ES-I3 (cell line): ENCODE data around the gene ZNF777.

Source experiments
- H3K36me3 ChIP-seq: 2 replicates; pipeline ENCODE4 v1.6.1; 2013; ENCODE audit warnings: mild to moderate bottlenecking, low read length, control low read depth, moderate library complexity; ENCODE audit not compliant: insufficient read depth
- H3K4me1 ChIP-seq: 2 replicates; pipeline ENCODE4 v1.6.1; 2013; ENCODE audit warnings: mild to moderate bottlenecking, control low read depth, low read length; ENCODE audit not compliant: insufficient read depth
- H3K9ac ChIP-seq: 2 replicates; pipeline ENCODE4 v1.6.1; 2013; ENCODE audit warnings: low read depth, mild to moderate bottlenecking, low read length, moderate library complexity
- H3K9me3 ChIP-seq: 2 replicates; pipeline ENCODE4 v1.6.1; 2013; ENCODE audit warnings: mild to moderate bottlenecking, low read length, moderate library complexity; ENCODE audit not compliant: control insufficient read depth, insufficient read depth

The ZNF777 gene

GRCh38 chr7:149493366-149493765 is 32.5 kb upstream of the ZNF777 start:
- no peaks in the 10 kb centered on the region for H3K9me3 ChIP-seq
- H3K4me1 ChIP-seq, result no peaks in the 10 kb centered on the region
- H3K9ac ChIP-seq, result no peak overlapping the region
- peaks cover 11% of the 10 kb centered on the region for H3K36me3 ChIP-seq

GRCh38 chr7:149490083-149490760 is 29.4 kb upstream of the ZNF777 start:
- H3K9ac ChIP-seq, result no peak overlapping the region
- peaks cover 16% of the 10 kb centered on the region for H3K36me3 ChIP-seq
- no peaks in the 10 kb centered on the region for H3K4me1 ChIP-seq
- no peaks in the 10 kb centered on the region for H3K9me3 ChIP-seq

GRCh38 chr7:149489391-149490024 is 28.6 kb upstream of the ZNF777 start:
- H3K4me1 ChIP-seq, result no peaks in the 10 kb centered on the region
- no peaks in the 10 kb centered on the region for H3K9me3 ChIP-seq
- no peak overlapping the region for H3K9ac ChIP-seq
- peaks cover 16% of the 10 kb centered on the region for H3K36me3 ChIP-seq

GRCh38 chr7:149479568-149479967 is 18.7 kb upstream of the ZNF777 start:
- 0 out of 2 replicates have a peak, but pooled peaks cover 3% of the 10 kb centered on the region for H3K36me3 ChIP-seq
- no peak overlapping the region for H3K9ac ChIP-seq
- H3K9me3 ChIP-seq, result peaks cover 3% of the 10 kb centered on the region; the same call in 1 of the 2 replicates
- peaks cover 8% of the 10 kb centered on the region; the same call in 1 of the 2 replicates for H3K4me1 ChIP-seq

- Histone ChIP-seq H3K4me1 (peaks cover 8% of the 10 kb centered on the region; the same call in 1 of the 2 replicates), H3K36me3 (0 out of 2 replicates have a peak, but pooled peaks cover 3% of the 10 kb centered on the region), H3K9ac (no peak overlapping the region), H3K9me3 (peaks cover 3% of the 10 kb centered on the region; the same call in 1 of the 2 replicates)
Observed at GRCh38 chr7:149478754-149479153, 17.9 kb upstream of the ZNF777 start.

GRCh38 chr7:149477494-149478443 is 16.9 kb upstream of the ZNF777 start:
- H3K36me3 ChIP-seq, result 0 out of 2 replicates have a peak, but pooled peaks cover 3% of the 10 kb centered on the region
- H3K4me1 ChIP-seq, result peaks cover 8% of the 10 kb centered on the region; the same call in 1 of the 2 replicates
- peaks cover 3% of the 10 kb centered on the region; the same call in 1 of the 2 replicates for H3K9me3 ChIP-seq
- H3K9ac ChIP-seq, result no peak overlapping the region

GRCh38 chr7:149476791-149477190 is 15.9 kb upstream of the ZNF777 start:
- H3K9ac ChIP-seq, result no peak overlapping the region
- peaks cover 8% of the 10 kb centered on the region; the same call in 1 of the 2 replicates for H3K4me1 ChIP-seq
- H3K36me3 ChIP-seq, result 0 out of 2 replicates have a peak, but pooled peaks cover 3% of the 10 kb centered on the region
- peaks cover 3% of the 10 kb centered on the region; the same call in 1 of the 2 replicates for H3K9me3 ChIP-seq

GRCh38 chr7:149475121-149476045 is 14.5 kb upstream of the ZNF777 start:
- peaks cover 3% of the 10 kb centered on the region; the same call in 1 of the 2 replicates for H3K9me3 ChIP-seq
- H3K4me1 ChIP-seq, result peaks cover 8% of the 10 kb centered on the region; the same call in 1 of the 2 replicates
- no peaks in the 10 kb centered on the region for H3K36me3 ChIP-seq
- no peak overlapping the region for H3K9ac ChIP-seq

GRCh38 chr7:149474309-149475120 is 13.7 kb upstream of the ZNF777 start:
- Histone ChIP-seq H3K9ac (no peak overlapping the region), H3K9me3 (peaks cover 3% of the 10 kb centered on the region; the same call in 1 of the 2 replicates), H3K36me3 (no peaks in the 10 kb centered on the region), H3K4me1 (peaks cover 8% of the 10 kb centered on the region; the same call in 1 of the 2 replicates)

- Histone ChIP-seq H3K36me3 (no peaks in the 10 kb centered on the region), H3K9ac (no peak overlapping the region), H3K9me3 (no peaks in the 10 kb centered on the region), H3K4me1 (peaks cover 4% of the 10 kb centered on the region; the same call in 1 of the 2 replicates)
Observed at GRCh38 chr7:149473251-149473650, 12.4 kb upstream of the ZNF777 start.

GRCh38 chr7:149471289-149471953 is 10.6 kb upstream of the ZNF777 start:
- peaks cover 4% of the 10 kb centered on the region for H3K9me3 ChIP-seq
- H3K9ac ChIP-seq, result no peak overlapping the region
- no peaks in the 10 kb centered on the region for H3K4me1 ChIP-seq
- H3K36me3 ChIP-seq, result no peaks in the 10 kb centered on the region

GRCh38 chr7:149469806-149470205 is 8.9 kb upstream of the ZNF777 start:
- no peak overlapping the region for H3K9ac ChIP-seq
- H3K36me3 ChIP-seq, result no peaks in the 10 kb centered on the region
- no peaks in the 10 kb centered on the region for H3K4me1 ChIP-seq
- H3K9me3 ChIP-seq, result peaks cover 4% of the 10 kb centered on the region
